Measurements from ENCODE around the gene CASP7. TPM values are rescaled to one million over a fixed set of nuclear protein-coding genes. Genes with fewer than 3 reads are reported as not detected.
"Not testable (repeated sequence)": the region's sequence is repeated elsewhere in the genome, so short reads cannot be mapped to it uniquely, and the experiment has no call there.

The CASP7 gene
- total RNA-seq, 1 donor from 2014 or later: 10.0 TPM

DNA sequence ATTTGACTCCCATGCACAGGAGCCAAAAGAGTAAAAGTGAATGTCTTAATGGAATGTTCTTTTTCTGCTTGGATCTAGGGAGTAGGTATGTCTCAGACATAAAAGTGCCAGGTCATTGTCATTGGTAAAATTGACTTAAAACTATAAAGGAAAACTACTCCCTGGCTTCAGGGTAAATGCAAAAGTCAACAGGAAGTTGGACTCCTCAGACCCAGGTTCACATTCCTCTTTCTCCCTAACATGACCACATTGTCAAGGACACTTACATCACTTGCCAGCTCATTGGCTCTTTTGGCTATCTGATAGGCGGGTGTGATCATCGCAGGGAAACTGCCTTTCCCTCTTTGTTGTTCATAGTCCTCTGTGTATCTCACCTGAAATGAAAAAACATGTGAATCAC, 29.5 kb upstream of the CASP7 start:
- TF ChIP-seq, protein P1, sequence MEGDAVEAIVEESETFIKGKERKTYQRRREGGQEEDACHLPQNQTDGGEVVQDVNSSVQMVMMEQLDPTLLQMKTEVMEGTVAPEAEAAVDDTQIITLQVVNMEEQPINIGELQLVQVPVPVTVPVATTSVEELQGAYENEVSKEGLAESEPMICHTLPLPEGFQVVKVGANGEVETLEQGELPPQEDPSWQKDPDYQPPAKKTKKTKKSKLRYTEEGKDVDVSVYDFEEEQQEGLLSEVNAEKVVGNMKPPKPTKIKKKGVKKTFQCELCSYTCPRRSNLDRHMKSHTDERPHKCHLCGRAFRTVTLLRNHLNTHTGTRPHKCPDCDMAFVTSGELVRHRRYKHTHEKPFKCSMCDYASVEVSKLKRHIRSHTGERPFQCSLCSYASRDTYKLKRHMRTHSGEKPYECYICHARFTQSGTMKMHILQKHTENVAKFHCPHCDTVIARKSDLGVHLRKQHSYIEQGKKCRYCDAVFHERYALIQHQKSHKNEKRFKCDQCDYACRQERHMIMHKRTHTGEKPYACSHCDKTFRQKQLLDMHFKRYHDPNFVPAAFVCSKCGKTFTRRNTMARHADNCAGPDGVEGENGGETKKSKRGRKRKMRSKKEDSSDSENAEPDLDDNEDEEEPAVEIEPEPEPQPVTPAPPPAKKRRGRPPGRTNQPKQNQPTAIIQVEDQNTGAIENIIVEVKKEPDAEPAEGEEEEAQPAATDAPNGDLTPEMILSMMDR (IDR thresholded peaks at IDR 0.05; ENCODE audit: insufficient read depth, low read length, severe bottlenecking): no peak
- Histone ChIP-seq H3K27me3 (ENCODE audit: control insufficient read depth, insufficient read depth, low read length) (no peaks in the 10 kb centered on the region), H3K4me3 (ENCODE audit: low read depth, low read length) (no peak overlapping the region), H3K36me3 (ENCODE audit: control insufficient read depth, insufficient read depth, low read length) (no peaks in the 10 kb centered on the region)
- no peak for FAIRE-seq
- no peak for DNase-seq (ENCODE audit: low read depth)

DNA sequence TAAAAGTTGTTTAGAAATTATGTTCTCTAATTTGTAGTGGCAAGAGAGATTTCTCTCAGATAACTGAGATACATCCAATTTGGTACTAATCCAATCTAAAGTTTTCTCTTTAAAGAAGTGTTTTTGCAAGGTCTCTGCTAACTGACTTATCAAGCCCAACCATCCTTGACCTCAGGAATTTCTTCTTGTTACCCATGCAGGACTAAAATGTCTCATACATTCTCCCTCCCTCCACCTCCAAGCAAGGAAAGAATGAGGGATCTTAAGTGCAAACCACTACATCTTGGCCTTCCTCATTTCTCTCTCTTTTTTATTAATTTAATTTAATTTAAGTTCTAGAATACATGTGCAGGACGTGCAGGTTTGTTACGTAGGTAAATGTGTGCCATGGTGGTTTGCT, 28.7 kb upstream of the CASP7 start:
- H3K27me3 ChIP-seq (ENCODE audit: control insufficient read depth, insufficient read depth, low read length): no peaks in the 10 kb centered on the region
- no peak for FAIRE-seq
- no peak for DNase-seq (ENCODE audit: low read depth)
- no peaks in the 10 kb centered on the region for H3K36me3 ChIP-seq (ENCODE audit: control insufficient read depth, insufficient read depth, low read length)
- TF ChIP-seq, protein P1 (IDR thresholded peaks at IDR 0.05; ENCODE audit: insufficient read depth, low read length, severe bottlenecking): no peak
- H3K4me3 ChIP-seq (ENCODE audit: low read depth, low read length): no peak overlapping the region

DNA sequence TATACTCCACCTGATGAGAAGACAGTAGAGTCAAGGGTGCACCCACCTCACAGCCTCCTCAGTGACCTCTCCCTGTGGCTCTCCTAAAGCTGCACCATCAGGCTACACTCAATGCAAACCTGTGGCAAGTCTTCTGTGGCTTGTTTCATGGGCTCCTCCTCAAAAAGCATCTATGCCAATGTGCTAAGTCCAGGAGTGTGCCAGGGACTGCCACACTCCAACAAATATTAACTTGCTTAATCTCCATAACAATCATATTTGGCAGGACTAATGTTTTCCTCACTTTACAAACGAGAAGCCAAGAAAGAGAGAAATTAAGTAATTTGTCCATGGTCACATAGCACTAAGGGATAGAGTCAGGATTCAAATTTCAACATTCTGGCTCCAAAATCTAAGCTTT, 27.8 kb upstream of the CASP7 start:
- DNase-seq (ENCODE audit: low read depth): no peak
- FAIRE-seq: no peak
- H3K27me3 ChIP-seq (ENCODE audit: control insufficient read depth, insufficient read depth, low read length): no peaks in the 10 kb centered on the region

DNA sequence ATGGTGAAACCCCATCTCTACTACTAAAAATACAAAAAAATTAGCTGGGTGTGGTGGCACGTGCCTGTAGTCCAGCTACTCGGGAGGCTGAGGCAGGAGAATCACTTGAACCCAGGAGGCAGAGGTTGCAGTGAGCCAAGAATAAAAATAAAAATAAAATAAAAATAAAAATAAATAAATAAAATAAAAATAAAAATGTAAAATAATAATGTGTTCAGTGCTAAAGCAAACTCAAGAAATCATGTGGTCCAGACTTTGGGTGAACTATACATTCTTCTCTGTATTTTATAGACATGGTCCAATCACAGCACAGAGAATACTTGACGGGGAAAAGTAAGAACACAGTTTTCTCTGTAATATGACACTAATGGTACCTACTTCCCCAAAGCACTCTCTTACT, 27.3 kb upstream of the CASP7 start:
- not testable (repeated sequence) for FAIRE-seq; H3K36me3 ChIP-seq (ENCODE audit: control insufficient read depth, insufficient read depth, low read length); H3K4me3 ChIP-seq (ENCODE audit: low read depth, low read length); DNase-seq (ENCODE audit: low read depth); H3K27me3 ChIP-seq (ENCODE audit: control insufficient read depth, insufficient read depth, low read length)

More for the DNA sequence above, 27.8 kb upstream of the CASP7 start:
- no peaks in the 10 kb centered on the region for H3K36me3 ChIP-seq (ENCODE audit: control insufficient read depth, insufficient read depth, low read length)
- TF ChIP-seq, protein P1 (IDR thresholded peaks at IDR 0.05; ENCODE audit: insufficient read depth, low read length, severe bottlenecking): no peak
- no peak overlapping the region for H3K4me3 ChIP-seq (ENCODE audit: low read depth, low read length)

DNA sequence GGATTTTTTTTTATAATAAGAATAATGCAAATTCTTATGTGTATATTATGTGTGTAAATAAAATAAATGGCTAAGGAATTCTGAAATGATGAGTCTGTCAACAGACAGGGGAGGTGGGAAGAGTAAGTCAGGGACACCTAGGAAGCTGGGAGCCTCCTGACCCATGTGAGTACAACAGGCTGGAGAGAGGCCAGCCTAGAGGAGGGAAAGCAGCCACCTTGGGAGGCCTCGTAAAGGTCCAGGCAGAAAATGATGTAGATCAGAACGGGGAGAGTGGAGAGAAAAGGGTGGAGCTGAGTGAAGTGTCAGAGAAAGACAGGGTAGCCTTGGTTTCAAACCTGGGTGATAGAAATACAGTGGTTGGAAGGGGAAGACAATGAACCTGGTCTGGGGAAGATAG, 22.8 kb upstream of the CASP7 start:
- no peak for FAIRE-seq

DNA sequence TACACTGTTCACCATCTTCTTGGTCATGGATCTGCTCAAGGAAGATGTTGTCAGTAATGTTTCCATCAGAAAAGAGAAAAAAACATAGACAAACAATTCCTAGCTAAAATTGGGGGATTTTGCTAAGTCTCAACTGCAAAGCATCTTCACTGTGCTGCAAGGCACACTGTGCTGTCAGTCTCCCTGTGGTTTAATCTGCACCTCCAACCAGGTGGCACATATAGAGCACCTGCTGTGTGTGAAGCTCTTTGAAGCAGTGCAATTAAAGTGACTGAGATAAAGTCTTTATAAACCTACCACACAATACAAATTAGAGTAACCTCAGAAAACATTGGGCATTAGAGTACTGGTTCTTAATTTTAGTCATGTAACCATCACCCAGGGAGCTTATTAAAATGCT, 22.2 kb upstream of the CASP7 start:
- H3K36me3 ChIP-seq (ENCODE audit: control insufficient read depth, insufficient read depth, low read length): no peaks in the 10 kb centered on the region
- no peaks in the 10 kb centered on the region for H3K27me3 ChIP-seq (ENCODE audit: control insufficient read depth, insufficient read depth, low read length)
- TF ChIP-seq, protein P1 (IDR thresholded peaks at IDR 0.05; ENCODE audit: insufficient read depth, low read length, severe bottlenecking): no peak
- DNase-seq (ENCODE audit: low read depth) (no peak), FAIRE-seq (no peak)
- no peak overlapping the region for H3K4me3 ChIP-seq (ENCODE audit: low read depth, low read length)

More for the DNA sequence above, 22.8 kb upstream of the CASP7 start:
- Histone ChIP-seq H3K27me3 (ENCODE audit: control insufficient read depth, insufficient read depth, low read length) (no peaks in the 10 kb centered on the region), H3K4me3 (ENCODE audit: low read depth, low read length) (no peak overlapping the region), H3K36me3 (ENCODE audit: control insufficient read depth, insufficient read depth, low read length) (no peaks in the 10 kb centered on the region)
- TF ChIP-seq, protein P1 (IDR thresholded peaks at IDR 0.05; ENCODE audit: insufficient read depth, low read length, severe bottlenecking): no peak
- no peak for DNase-seq (ENCODE audit: low read depth)
